ENCODE data around the gene TEX53. TPM values are rescaled to one million over a fixed set of nuclear protein-coding genes. Genes with fewer than 3 reads are reported as not detected.

TEX53 gene
- total and polyA plus RNA-seq, 9 donors = not detected

DNA sequence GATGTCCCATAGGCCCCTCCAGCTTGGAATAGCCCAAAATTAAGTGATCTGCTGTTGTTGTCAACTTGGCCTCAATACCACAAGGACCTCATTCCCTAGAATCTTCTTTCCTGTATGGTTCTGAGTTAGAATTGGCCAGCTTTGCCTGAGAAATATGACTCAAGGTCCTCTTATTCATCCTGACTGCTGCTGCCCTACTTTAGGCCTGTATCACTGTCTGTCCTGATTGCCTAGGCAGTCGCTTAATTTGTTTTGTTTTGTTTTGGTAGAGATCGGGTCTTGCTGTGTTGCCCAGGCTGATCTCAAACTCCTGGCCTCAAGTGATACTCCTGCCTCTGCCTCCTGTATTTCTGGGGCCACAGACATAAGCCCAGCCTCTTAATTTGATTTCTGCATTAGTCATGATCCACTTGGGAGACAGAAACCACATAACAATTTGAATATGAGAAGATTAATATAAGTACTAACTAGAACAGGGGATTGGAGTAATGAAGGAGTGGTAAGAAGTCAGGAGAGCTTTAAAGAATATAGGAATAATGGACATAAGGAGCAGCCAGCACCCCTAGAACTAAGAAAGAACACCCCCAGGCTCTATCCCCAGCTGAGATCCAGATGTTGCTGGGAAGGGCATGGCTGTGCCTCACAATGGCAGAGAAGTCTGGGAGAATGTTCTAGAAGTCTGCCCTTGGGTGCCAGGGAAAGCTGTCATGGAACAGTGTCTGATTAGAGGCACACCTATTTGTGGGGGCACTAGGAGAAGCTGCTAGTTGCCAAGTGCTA lies 4.6 kb downstream of the TEX53 start:
- TF ChIP-seq, protein P1, sequence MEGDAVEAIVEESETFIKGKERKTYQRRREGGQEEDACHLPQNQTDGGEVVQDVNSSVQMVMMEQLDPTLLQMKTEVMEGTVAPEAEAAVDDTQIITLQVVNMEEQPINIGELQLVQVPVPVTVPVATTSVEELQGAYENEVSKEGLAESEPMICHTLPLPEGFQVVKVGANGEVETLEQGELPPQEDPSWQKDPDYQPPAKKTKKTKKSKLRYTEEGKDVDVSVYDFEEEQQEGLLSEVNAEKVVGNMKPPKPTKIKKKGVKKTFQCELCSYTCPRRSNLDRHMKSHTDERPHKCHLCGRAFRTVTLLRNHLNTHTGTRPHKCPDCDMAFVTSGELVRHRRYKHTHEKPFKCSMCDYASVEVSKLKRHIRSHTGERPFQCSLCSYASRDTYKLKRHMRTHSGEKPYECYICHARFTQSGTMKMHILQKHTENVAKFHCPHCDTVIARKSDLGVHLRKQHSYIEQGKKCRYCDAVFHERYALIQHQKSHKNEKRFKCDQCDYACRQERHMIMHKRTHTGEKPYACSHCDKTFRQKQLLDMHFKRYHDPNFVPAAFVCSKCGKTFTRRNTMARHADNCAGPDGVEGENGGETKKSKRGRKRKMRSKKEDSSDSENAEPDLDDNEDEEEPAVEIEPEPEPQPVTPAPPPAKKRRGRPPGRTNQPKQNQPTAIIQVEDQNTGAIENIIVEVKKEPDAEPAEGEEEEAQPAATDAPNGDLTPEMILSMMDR (IDR thresholded peaks at IDR 0.05) = no peak
- no peak for TF ChIP-seq POLR2A (IDR thresholded peaks at IDR 0.05)
- no peak for TF ChIP-seq EP300 (IDR thresholded peaks at IDR 0.05)
- Histone ChIP-seq H3K9me3 (no peaks in the 10 kb centered on the region), H3K4me3 (no peak overlapping the region), H3K4me1 (ENCODE audit: insufficient read depth) (peaks cover 1% of the 10 kb centered on the region), H3K36me3 (no peaks in the 10 kb centered on the region), H3K27me3 (no peaks in the 10 kb centered on the region), H3K27ac (peak overlapping the region in 1 of 2 donors; percentile 41)
- intact Hi-C loops (cut with DNase I) = loop anchor here (2.0 to 10.0 kb wide), 5 partner anchors 61 to 248 kb away; no protein-coding TSS in a partner anchor
- WGBS, 3 donors = 56 to 62% (median 61%) methylated on average over 2 of the region's 2 CpGs
- no peak for DNase-seq

DNA sequence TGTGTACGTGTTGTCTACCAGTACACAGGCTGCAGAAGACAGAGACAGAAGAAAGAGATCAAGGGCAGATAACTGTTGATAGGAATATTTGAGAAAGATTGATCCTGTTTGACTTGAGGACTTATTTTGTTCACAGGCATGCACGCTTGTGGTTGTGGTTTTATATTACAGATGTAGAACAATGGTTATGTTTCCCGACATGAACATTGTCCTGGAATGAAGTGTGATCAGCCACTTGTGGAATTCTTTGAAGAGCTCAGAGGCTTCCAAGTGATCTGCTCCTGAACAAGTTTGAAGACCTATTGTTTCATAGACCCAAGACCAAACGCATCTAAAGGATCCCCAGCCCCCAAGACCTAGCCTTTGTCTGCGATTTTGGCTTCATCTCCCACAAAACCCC lies 13.7 kb downstream of the TEX53 start:
- TF ChIP-seq, protein P1 (IDR thresholded peaks at IDR 0.05) = no peak
- TF ChIP-seq POLR2A (IDR thresholded peaks at IDR 0.05) (no peak), EP300 (IDR thresholded peaks at IDR 0.05) (no peak)
- no peak for DNase-seq
- intact Hi-C loops (cut with DNase I) = no loop called here

DNA sequence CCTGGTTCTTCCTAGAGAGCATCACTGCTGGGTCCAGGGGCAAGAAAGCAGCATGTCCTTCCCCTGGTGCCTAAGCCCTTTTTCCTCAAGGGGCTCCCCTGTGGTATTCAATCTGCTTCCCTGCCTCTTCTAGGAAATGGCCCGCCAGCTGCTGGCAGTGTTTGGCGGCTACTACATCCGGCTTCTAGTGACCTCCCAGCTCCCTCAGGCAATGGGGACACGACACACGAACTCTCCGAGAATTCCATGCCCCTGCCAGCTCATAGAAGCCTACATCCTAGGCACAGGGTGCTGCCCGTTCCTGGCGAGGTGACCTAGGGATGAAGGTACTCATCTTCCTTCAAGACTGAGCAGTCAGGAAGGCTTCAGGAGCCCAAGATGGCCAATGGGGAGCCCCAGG lies 14.6 kb downstream of the TEX53 start:
- Histone ChIP-seq H3K36me3 (no peaks in the 10 kb centered on the region), H3K27ac (no peak overlapping the region), H3K27me3 (no peaks in the 10 kb centered on the region), H3K9me3 (no peaks in the 10 kb centered on the region), H3K4me3 (no peak overlapping the region), H3K4me1 (ENCODE audit: insufficient read depth) (no peaks in the 10 kb centered on the region)
- 87 to 93% (median 90%) methylated on average over 8 of the region's 8 CpGs for WGBS, 3 donors
- intact Hi-C loops (cut with DNase I) = no loop called here
- no peak for DNase-seq
- no peak for TF ChIP-seq EP300 (IDR thresholded peaks at IDR 0.05)
- TF ChIP-seq, protein P1 (IDR thresholded peaks at IDR 0.05) = no peak
- TF ChIP-seq POLR2A (IDR thresholded peaks at IDR 0.05) = no peak

More for the DNA sequence above, 13.7 kb downstream of the TEX53 start:
- H3K4me1 ChIP-seq (ENCODE audit: insufficient read depth) = no peaks in the 10 kb centered on the region
- no peak overlapping the region for H3K4me3 ChIP-seq
- no peaks in the 10 kb centered on the region for H3K36me3 ChIP-seq
- no peaks in the 10 kb centered on the region for H3K9me3 ChIP-seq
- 85 to 91% (median 86%) methylated on average over 5 of the region's 5 CpGs for WGBS, 3 donors
- H3K27me3 ChIP-seq = no peaks in the 10 kb centered on the region
- H3K27ac ChIP-seq = no peak overlapping the region

DNA sequence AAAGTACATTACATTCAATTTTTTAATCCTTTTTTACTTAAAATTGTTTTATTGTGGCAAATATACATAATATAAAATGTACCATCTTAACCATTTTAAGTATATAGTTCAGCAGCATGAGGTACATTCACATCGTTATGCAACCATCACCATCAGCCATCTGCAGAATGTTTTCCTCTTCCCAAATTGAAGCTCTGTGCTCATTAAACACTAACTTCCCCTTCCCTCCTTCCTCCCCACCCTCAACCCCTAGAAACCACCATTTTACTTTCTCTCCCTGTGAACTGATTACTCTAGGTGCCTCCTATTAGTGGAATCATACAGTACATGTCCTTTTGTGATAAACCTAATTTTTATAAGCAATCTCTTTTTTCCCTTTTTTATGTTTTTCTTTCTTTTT lies 15.6 kb downstream of the TEX53 start:
- DNase-seq = no peak
- Histone ChIP-seq H3K27me3 (no peaks in the 10 kb centered on the region), H3K9me3 (no peaks in the 10 kb centered on the region), H3K4me1 (ENCODE audit: insufficient read depth) (no peaks in the 10 kb centered on the region), H3K4me3 (no peak overlapping the region), H3K36me3 (no peaks in the 10 kb centered on the region), H3K27ac (no peak overlapping the region)
- WGBS, 3 donors = 55 to 80% (median 66%) methylated on average over 1 of the region's 1 CpG
- intact Hi-C loops (cut with DNase I) = no loop called here
- TF ChIP-seq EP300 (IDR thresholded peaks at IDR 0.05) (no peak), POLR2A (IDR thresholded peaks at IDR 0.05) (no peak)
- TF ChIP-seq, protein P1 (IDR thresholded peaks at IDR 0.05) = no peak

Measured in ovary (tissue), 9 donors.